Measurements from ENCODE around the gene ABI2. TPM values are rescaled to one million over a fixed set of nuclear protein-coding genes. Genes with fewer than 3 reads are reported as not detected.

Gene ABI2
- total RNA-seq, 1 donor from 2014 or later, result 101 TPM

- Mint-ChIP-seq H3K36me3 (ENCODE audit: low read depth, unreplicated experiment) (peaks cover 20% of the 10 kb centered on the region), H3K27ac (ENCODE audit: unreplicated experiment) (no peak overlapping the region), H3K4me1 (ENCODE audit: unreplicated experiment) (peaks cover 19% of the 10 kb centered on the region), H3K4me3 (ENCODE audit: unreplicated experiment) (no peak overlapping the region), H3K9me3 (ENCODE audit: unreplicated experiment) (no peaks in the 10 kb centered on the region), H3K27me3 (ENCODE audit: unreplicated experiment) (no peaks in the 10 kb centered on the region)
- DNase-seq (ENCODE audit: low spot score), result no peak
- TF ChIP-seq, protein P1, sequence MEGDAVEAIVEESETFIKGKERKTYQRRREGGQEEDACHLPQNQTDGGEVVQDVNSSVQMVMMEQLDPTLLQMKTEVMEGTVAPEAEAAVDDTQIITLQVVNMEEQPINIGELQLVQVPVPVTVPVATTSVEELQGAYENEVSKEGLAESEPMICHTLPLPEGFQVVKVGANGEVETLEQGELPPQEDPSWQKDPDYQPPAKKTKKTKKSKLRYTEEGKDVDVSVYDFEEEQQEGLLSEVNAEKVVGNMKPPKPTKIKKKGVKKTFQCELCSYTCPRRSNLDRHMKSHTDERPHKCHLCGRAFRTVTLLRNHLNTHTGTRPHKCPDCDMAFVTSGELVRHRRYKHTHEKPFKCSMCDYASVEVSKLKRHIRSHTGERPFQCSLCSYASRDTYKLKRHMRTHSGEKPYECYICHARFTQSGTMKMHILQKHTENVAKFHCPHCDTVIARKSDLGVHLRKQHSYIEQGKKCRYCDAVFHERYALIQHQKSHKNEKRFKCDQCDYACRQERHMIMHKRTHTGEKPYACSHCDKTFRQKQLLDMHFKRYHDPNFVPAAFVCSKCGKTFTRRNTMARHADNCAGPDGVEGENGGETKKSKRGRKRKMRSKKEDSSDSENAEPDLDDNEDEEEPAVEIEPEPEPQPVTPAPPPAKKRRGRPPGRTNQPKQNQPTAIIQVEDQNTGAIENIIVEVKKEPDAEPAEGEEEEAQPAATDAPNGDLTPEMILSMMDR (IDR thresholded peaks at IDR 0.05; ENCODE audit: unreplicated experiment), result no peak
Observed at GRCh38 chr2:203399031-203399430, 70.8 kb downstream of the ABI2 start.

GRCh38 chr2:203400805-203401585 is 72.8 kb downstream of the ABI2 start:
- no peak for DNase-seq (ENCODE audit: low spot score)
- Mint-ChIP-seq H3K4me1 (ENCODE audit: unreplicated experiment) (peaks cover 10% of the 10 kb centered on the region), H3K27ac (ENCODE audit: unreplicated experiment) (peak overlapping the region; percentile 1)

GRCh38 chr2:203404996-203405395 is 76.8 kb downstream of the ABI2 start:
- H3K9me3 Mint-ChIP-seq (ENCODE audit: unreplicated experiment), result no peaks in the 10 kb centered on the region
- no peak overlapping the region for H3K27ac Mint-ChIP-seq (ENCODE audit: unreplicated experiment)
- peaks cover 28% of the 10 kb centered on the region for H3K36me3 Mint-ChIP-seq (ENCODE audit: low read depth, unreplicated experiment)
- H3K4me1 Mint-ChIP-seq (ENCODE audit: unreplicated experiment), result peaks cover 6% of the 10 kb centered on the region
- no peak overlapping the region for H3K4me3 Mint-ChIP-seq (ENCODE audit: unreplicated experiment)
- TF ChIP-seq, protein P1 (IDR thresholded peaks at IDR 0.05; ENCODE audit: unreplicated experiment), result no peak
- no peak for DNase-seq (ENCODE audit: low spot score)
- no peaks in the 10 kb centered on the region for H3K27me3 Mint-ChIP-seq (ENCODE audit: unreplicated experiment)

More at GRCh38 chr2:203400805-203401585, 72.8 kb downstream of the ABI2 start:
- Mint-ChIP-seq H3K27me3 (ENCODE audit: unreplicated experiment) (no peaks in the 10 kb centered on the region), H3K36me3 (ENCODE audit: low read depth, unreplicated experiment) (peaks cover 24% of the 10 kb centered on the region), H3K9me3 (ENCODE audit: unreplicated experiment) (no peaks in the 10 kb centered on the region), H3K4me3 (ENCODE audit: unreplicated experiment) (no peak overlapping the region)
- TF ChIP-seq, protein P1 (IDR thresholded peaks at IDR 0.05; ENCODE audit: unreplicated experiment), result no peak

- no peaks in the 10 kb centered on the region for H3K4me1 Mint-ChIP-seq (ENCODE audit: unreplicated experiment)
- H3K9me3 Mint-ChIP-seq (ENCODE audit: unreplicated experiment), result no peaks in the 10 kb centered on the region
- peaks cover under 1% of the 10 kb centered on the region for H3K27me3 Mint-ChIP-seq (ENCODE audit: unreplicated experiment)
- TF ChIP-seq, protein P1 (IDR thresholded peaks at IDR 0.05; ENCODE audit: unreplicated experiment), result no peak
- H3K27ac Mint-ChIP-seq (ENCODE audit: unreplicated experiment), result no peak overlapping the region
- no peak for DNase-seq (ENCODE audit: low spot score)
- peak overlapping the region; percentile 13 for H3K4me3 Mint-ChIP-seq (ENCODE audit: unreplicated experiment)
- peaks cover 37% of the 10 kb centered on the region for H3K36me3 Mint-ChIP-seq (ENCODE audit: low read depth, unreplicated experiment)
Observed at GRCh38 chr2:203407496-203407895, 79.3 kb downstream of the ABI2 start.
